HEK293 (cell line): ENCODE data around the gene DPY19L2.

Source experiments
- BCL11B ChIP-seq: fragments of 450-650 bp; formaldehyde crosslinking; IDR thresholded peaks from 2 replicates; pipeline ENCODE4 v1.5.1; 2016; ENCODE audit warnings: low read depth, missing biosample characterization, missing genetic modification characterization
- GLIS2 ChIP-seq: fragments of 450-650 bp; formaldehyde crosslinking; IDR thresholded peaks from 2 replicates; pipeline ENCODE4 v1.5.1; 2016; ENCODE audit warnings: missing biosample characterization, missing genetic modification characterization
- KLF10 ChIP-seq: fragments of 450-650 bp; IDR thresholded peaks from 2 replicates; pipeline ENCODE4 v1.5.1; 2018; ENCODE audit warnings: missing biosample characterization, mild to moderate bottlenecking, missing genetic modification characterization
- KLF17 ChIP-seq: fragments of 450-650 bp; formaldehyde crosslinking; IDR thresholded peaks from 2 replicates; pipeline ENCODE4 v1.5.1; 2016; ENCODE audit warnings: missing biosample characterization, missing genetic modification characterization
- KLF8 ChIP-seq: fragments of 450-650 bp; formaldehyde crosslinking; IDR thresholded peaks from 2 replicates; pipeline ENCODE4 v1.5.1; 2016; ENCODE audit warnings: missing biosample characterization, missing genetic modification characterization
- OSR2 ChIP-seq: fragments of 450-650 bp; formaldehyde crosslinking; IDR thresholded peaks from 2 replicates; pipeline ENCODE4 v1.5.1; 2016; ENCODE audit warnings: missing biosample characterization, missing genetic modification characterization
- PATZ1 ChIP-seq: fragments of 450-650 bp; formaldehyde crosslinking; IDR thresholded peaks from 2 replicates; pipeline ENCODE4 v1.5.1; 2016; ENCODE audit warnings: missing biosample characterization, missing genetic modification characterization
- SCRT2 ChIP-seq: fragments of 450-650 bp; formaldehyde crosslinking; IDR thresholded peaks from 2 replicates; pipeline ENCODE4 v1.5.1; 2016; ENCODE audit warnings: missing biosample characterization, missing genetic modification characterization
- SP2 ChIP-seq: fragments of 450-650 bp; formaldehyde crosslinking; IDR thresholded peaks from 2 replicates; pipeline ENCODE4 v1.5.1; 2016; ENCODE audit warnings: missing biosample characterization, missing genetic modification characterization
- SP7 ChIP-seq: fragments of 450-650 bp; formaldehyde crosslinking; IDR thresholded peaks from 2 replicates; pipeline ENCODE4 v1.5.1; 2016; ENCODE audit warnings: missing biosample characterization, missing genetic modification characterization
- ZBTB1 ChIP-seq: fragments of 450-650 bp; formaldehyde crosslinking; IDR thresholded peaks from 2 replicates; pipeline ENCODE4 v1.5.1; 2016; ENCODE audit warnings: missing biosample characterization, missing genetic modification characterization
- ZBTB10 ChIP-seq: fragments of 450-650 bp; formaldehyde crosslinking; IDR thresholded peaks from 2 replicates; pipeline ENCODE4 v1.5.1; 2016; ENCODE audit warnings: missing biosample characterization, missing genetic modification characterization
- ZBTB17 ChIP-seq: fragments of 450-650 bp; formaldehyde crosslinking; IDR thresholded peaks from 2 replicates; pipeline ENCODE4 v1.5.1; 2016; ENCODE audit warnings: missing biosample characterization, missing genetic modification characterization
- ZEB2 ChIP-seq: fragments of 450-650 bp; formaldehyde crosslinking; IDR thresholded peaks from 2 replicates; pipeline ENCODE4 v1.5.1; 2016; ENCODE audit warnings: missing biosample characterization, missing genetic modification characterization
- ZFP37 ChIP-seq: fragments of 450-650 bp; formaldehyde crosslinking; IDR thresholded peaks from 2 replicates; pipeline ENCODE4 v1.5.1; 2016; ENCODE audit warnings: missing biosample characterization, missing genetic modification characterization
- ZFP41 ChIP-seq: fragments of 450-650 bp; formaldehyde crosslinking; IDR thresholded peaks from 2 replicates; pipeline ENCODE4 v1.5.1; 2016; ENCODE audit warnings: missing biosample characterization, missing genetic modification characterization, borderline replicate concordance
- ZIC2 ChIP-seq: fragments of 450-650 bp; formaldehyde crosslinking; IDR thresholded peaks from 2 replicates; pipeline ENCODE4 v1.5.1; 2016; ENCODE audit warnings: missing biosample characterization, missing genetic modification characterization
- ZNF2 ChIP-seq: fragments of 450-650 bp; formaldehyde crosslinking; IDR thresholded peaks from 2 replicates; pipeline ENCODE4 v1.5.1; 2016; ENCODE audit warnings: missing biosample characterization, missing genetic modification characterization
- ZNF354C ChIP-seq: fragments of 450-650 bp; formaldehyde crosslinking; IDR thresholded peaks from 2 replicates; pipeline ENCODE4 v1.5.1; 2016; ENCODE audit warnings: missing biosample characterization, missing genetic modification characterization, low read depth, borderline replicate concordance
- ZNF362 ChIP-seq: fragments of 450-650 bp; formaldehyde crosslinking; IDR thresholded peaks from 2 replicates; pipeline ENCODE4 v1.5.1; 2016; ENCODE audit warnings: missing biosample characterization, missing genetic modification characterization
- ZNF366 ChIP-seq: fragments of 450-650 bp; formaldehyde crosslinking; conservative IDR thresholded peaks from 2 replicates; pipeline ENCODE4 v1.5.1; 2016; ENCODE audit warnings: missing biosample characterization, missing genetic modification characterization
- ZNF394 ChIP-seq: fragments of 450-650 bp; formaldehyde crosslinking; IDR thresholded peaks from 2 replicates; pipeline ENCODE4 v1.5.1; 2016; ENCODE audit warnings: missing biosample characterization, missing genetic modification characterization, mild to moderate bottlenecking, moderate library complexity, borderline replicate concordance
- ZNF426 ChIP-seq: fragments of 450-650 bp; formaldehyde crosslinking; IDR thresholded peaks from 2 replicates; pipeline ENCODE4 v1.5.1; 2017; ENCODE audit warnings: missing biosample characterization, missing genetic modification characterization, mild to moderate bottlenecking, inconsistent platforms, moderate library complexity
- ZNF510 ChIP-seq: fragments of 450-650 bp; formaldehyde crosslinking; IDR thresholded peaks from 2 replicates; pipeline ENCODE4 v1.5.1; 2018; ENCODE audit warnings: mild to moderate bottlenecking, missing genetic modification characterization, missing biosample characterization; ENCODE audit not compliant: insufficient replicate concordance
- ZNF513 ChIP-seq: fragments of 450-650 bp; IDR thresholded peaks from 2 replicates; pipeline ENCODE4 v1.5.1; 2018; ENCODE audit warnings: missing biosample characterization, missing genetic modification characterization
- ZNF621 ChIP-seq: fragments of 450-650 bp; formaldehyde crosslinking; IDR thresholded peaks from 2 replicates; pipeline ENCODE4 v1.5.1; 2017; ENCODE audit warnings: missing biosample characterization, missing genetic modification characterization
- ZNF629 ChIP-seq: fragments of 450-650 bp; formaldehyde crosslinking; IDR thresholded peaks from 2 replicates; pipeline ENCODE4 v1.5.1; 2017; ENCODE audit warnings: missing biosample characterization, missing genetic modification characterization
- ZNF660 ChIP-seq: fragments of 450-650 bp; IDR thresholded peaks from 2 replicates; pipeline ENCODE4 v1.5.1; 2018; ENCODE audit warnings: missing biosample characterization, mild to moderate bottlenecking, missing genetic modification characterization
- ZNF785 ChIP-seq: fragments of 450-650 bp; formaldehyde crosslinking; IDR thresholded peaks from 2 replicates; pipeline ENCODE4 v1.5.1; 2016; ENCODE audit warnings: missing biosample characterization, missing genetic modification characterization
- ZNF837 ChIP-seq: fragments of 450-650 bp; formaldehyde crosslinking; IDR thresholded peaks from 2 replicates; pipeline ENCODE4 v1.5.1; 2016; ENCODE audit warnings: missing biosample characterization, missing genetic modification characterization

DPY19L2 gene

GRCh38 chr12:63668028-63668799, at the start of gene DPY19L2 (continued):
- TF ChIP-seq PATZ1 (tag by site-specific recombination) (peak; percentile 88), BCL11B (tag by site-specific recombination) (no peak), ZNF2 (tag by site-specific recombination) (0 out of 2 replicates have a peak, but pooled peaks have one; percentile 27), ZFP41 (tag by site-specific recombination) (no peak), ZBTB1 (no peak), ZNF660 (peak; percentile 82), ZNF629 (tag by site-specific recombination) (no peak), ZNF354C (tag by site-specific recombination) (no peak), ZBTB17 (tag by site-specific recombination) (peak; percentile 81), ZNF366 (peak; percentile 53; the same call in 1 of the 2 replicates), ZNF837 (no peak), GLIS2 (tag by site-specific recombination) (peak; percentile 97), ZBTB10 (tag by site-specific recombination) (peak; percentile 44; the same call in 1 of the 2 replicates), ZNF394 (0 out of 2 replicates have a peak, but pooled peaks have one; percentile 36), ZIC2 (tag by site-specific recombination) (no peak), ZNF426 (tag by site-specific recombination) (no peak), ZNF785 (tag by site-specific recombination) (no peak), SP7 (tag by site-specific recombination) (0 out of 2 replicates have a peak, but pooled peaks have one; percentile 41), KLF8 (tag by site-specific recombination) (no peak; the same call in 1 of the 2 replicates), SCRT2 (tag by site-specific recombination) (no peak), ZNF621 (no peak), ZNF510 (tag by site-specific recombination) (no peak), ZFP37 (tag by site-specific recombination) (peak; percentile 83; the same call in 1 of the 2 replicates), ZEB2 (0 out of 2 replicates have a peak, but pooled peaks have one; percentile 40), KLF10 (no peak), KLF17 (no peak), ZNF362 (tag by site-specific recombination) (no peak), SP2 (tag by site-specific recombination) (peak; percentile 55), ZNF513 (tag by site-specific recombination) (peak; percentile 69; the same call in 1 of the 2 replicates), OSR2 (tag by site-specific recombination) (no peak)
